ENCODE results near the gene USP11.
"Not testable (repeated sequence)": the region's sequence is repeated elsewhere in the genome, so short reads cannot be mapped to it uniquely, and the experiment has no call there.

Gene USP11

DNA sequence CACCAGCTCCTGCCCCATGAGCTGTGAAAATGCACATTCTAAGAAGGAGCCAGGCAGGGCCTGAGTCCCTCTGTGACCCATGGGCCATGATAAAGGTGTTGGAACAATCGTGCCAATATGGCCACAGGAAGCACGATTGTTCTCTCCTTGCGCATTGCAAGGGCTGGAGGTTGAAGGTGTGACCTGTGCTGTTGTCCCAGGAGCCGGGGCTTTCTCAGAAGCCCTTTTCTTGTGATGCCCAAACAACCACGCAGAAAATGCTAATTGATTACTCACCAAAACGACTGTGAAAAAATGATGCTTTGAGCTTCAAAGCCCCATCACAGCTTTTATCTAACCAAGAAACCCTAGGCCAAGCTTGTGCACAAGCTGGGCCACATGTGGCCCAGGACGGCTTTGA lies 33.8 kb downstream of the USP11 start:
- no peak overlapping the region for H3K9ac ChIP-seq (ENCODE audit: low read length in 5 of 5)
- no peaks in the 10 kb centered on the region for H3K36me3 ChIP-seq (ENCODE audit: control insufficient read depth in 5 of 5, insufficient read depth in 5 of 5, low read length in 5 of 5)
- peaks cover 0 to 14% (median 9%) of the 10 kb centered on the region in 5 donors for H3K27me3 ChIP-seq (ENCODE audit: control insufficient read depth in 5 of 5, insufficient read depth in 4 of 5, low read length in 5 of 5)
- H3K4me1 ChIP-seq (ENCODE audit: control insufficient read depth in 5 of 5, insufficient read depth in 5 of 5, low read length in 5 of 5): no peaks in the 10 kb centered on the region
- H3K4me3 ChIP-seq (ENCODE audit: low read depth in 1 of 5, low read length in 5 of 5): no peak overlapping the region
- no peak overlapping the region for H3K27ac ChIP-seq (ENCODE audit: low read depth, low read length)
- no peaks in the 10 kb centered on the region for H3K9me3 ChIP-seq (ENCODE audit: control insufficient read depth in 5 of 5, low read length in 5 of 5)

DNA sequence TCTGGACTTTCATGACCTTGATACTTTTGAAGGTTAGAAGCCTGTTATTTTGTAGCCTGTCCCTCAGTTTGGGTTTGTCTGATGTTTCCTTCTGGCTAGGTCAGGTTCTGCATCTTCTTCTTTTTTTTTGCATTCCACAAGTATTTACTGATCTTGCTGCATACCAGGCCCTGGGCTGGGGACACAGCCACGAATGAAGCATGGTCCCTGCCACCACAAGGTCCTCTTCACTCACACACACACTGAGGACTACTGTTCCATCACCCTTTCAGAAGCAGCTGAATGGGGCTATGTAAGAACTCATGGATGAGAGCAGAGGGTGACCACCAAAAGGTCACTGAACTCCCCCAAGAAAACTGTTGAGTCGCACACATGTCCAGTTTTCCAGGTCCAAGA lies 39.2 kb downstream of the USP11 start:
- H3K27me3 ChIP-seq (ENCODE audit: control insufficient read depth in 5 of 5, insufficient read depth in 4 of 5, low read length in 5 of 5): peaks cover 0 to 6% (median 4%) of the 10 kb centered on the region in 5 donors
- no peaks in the 10 kb centered on the region for H3K9me3 ChIP-seq (ENCODE audit: control insufficient read depth in 5 of 5, low read length in 5 of 5)
- no peaks in the 10 kb centered on the region for H3K4me1 ChIP-seq (ENCODE audit: control insufficient read depth in 5 of 5, insufficient read depth in 5 of 5, low read length in 5 of 5)
- no peaks in the 10 kb centered on the region for H3K36me3 ChIP-seq (ENCODE audit: control insufficient read depth in 5 of 5, insufficient read depth in 5 of 5, low read length in 5 of 5)
- H3K9ac ChIP-seq (ENCODE audit: low read length in 5 of 5): no peak overlapping the region
- H3K27ac ChIP-seq (ENCODE audit: low read depth, low read length): no peak overlapping the region
- no peak overlapping the region for H3K4me3 ChIP-seq (ENCODE audit: low read depth in 1 of 5, low read length in 5 of 5)

DNA sequence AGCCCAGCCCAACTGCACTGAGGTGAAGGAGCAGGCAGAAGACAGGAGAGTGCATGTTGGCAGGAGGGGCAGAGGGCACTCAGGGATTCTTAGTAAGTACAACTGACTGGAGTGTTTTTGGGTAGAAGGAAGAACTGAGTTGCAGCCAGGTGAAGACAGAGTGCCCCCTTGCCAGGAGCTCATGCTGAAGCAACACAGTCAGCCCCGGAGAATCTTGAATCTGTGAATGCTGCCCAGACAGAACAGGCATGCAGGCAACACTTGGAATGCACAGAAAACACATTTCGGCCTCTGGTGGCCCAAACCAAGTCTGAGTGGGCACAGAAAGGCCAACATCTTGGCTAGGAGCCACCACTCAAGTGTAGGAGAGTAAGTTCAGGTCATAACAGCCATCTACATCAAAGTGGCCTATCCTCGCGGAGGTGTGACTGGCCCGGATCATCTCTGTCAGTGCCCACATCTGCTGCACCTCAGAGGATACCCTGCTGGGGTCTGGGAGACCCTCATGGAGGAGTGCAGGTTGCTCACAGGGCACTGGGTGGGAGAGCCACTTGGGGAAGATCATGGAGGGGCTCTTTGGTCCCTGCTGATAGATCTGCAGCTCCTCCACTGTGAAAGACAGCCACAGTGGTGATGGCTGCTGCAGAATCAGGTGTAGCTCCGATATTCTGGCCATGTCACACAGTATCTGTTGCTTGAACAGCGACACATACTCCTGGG lies 40.4 kb downstream of the USP11 start:
- no peaks in the 10 kb centered on the region for H3K9me3 ChIP-seq (ENCODE audit: control insufficient read depth in 5 of 5, low read length in 5 of 5)
- H3K27me3 ChIP-seq (ENCODE audit: control insufficient read depth in 5 of 5, insufficient read depth in 4 of 5, low read length in 5 of 5): peaks cover 0 to 6% (median 4%) of the 10 kb centered on the region in 5 donors
- H3K27ac ChIP-seq (ENCODE audit: low read depth, low read length): no peak overlapping the region
- H3K36me3 ChIP-seq (ENCODE audit: control insufficient read depth in 5 of 5, insufficient read depth in 5 of 5, low read length in 5 of 5): no peaks in the 10 kb centered on the region
- H3K9ac ChIP-seq (ENCODE audit: low read length in 5 of 5): no peak overlapping the region
- H3K4me3 ChIP-seq (ENCODE audit: low read depth in 1 of 5, low read length in 5 of 5): no peak overlapping the region
- H3K4me1 ChIP-seq (ENCODE audit: control insufficient read depth in 5 of 5, insufficient read depth in 5 of 5, low read length in 5 of 5): no peaks in the 10 kb centered on the region

DNA sequence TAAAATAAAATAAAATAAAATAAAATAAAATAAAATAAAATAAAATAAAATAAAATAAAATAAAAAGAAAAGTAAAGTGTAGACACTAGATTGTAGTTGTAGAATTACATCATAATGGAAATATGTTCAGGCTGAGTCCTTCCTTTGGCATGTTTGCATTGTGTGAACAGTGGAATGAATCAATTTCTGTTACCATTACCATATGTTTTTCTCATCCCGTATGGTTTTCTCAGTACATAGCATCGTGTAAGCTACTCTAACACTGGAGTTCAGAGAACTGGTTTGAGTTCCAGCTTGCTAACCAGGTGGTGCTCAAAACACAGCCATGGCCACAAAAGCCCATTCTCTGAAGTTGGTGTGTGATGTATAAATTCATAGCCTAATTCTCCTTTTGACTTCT lies 45.9 kb downstream of the USP11 start:
- Histone ChIP-seq H3K4me1 (ENCODE audit: control insufficient read depth in 5 of 5, insufficient read depth in 5 of 5, low read length in 5 of 5) (no peaks in the 10 kb centered on the region), H3K27me3 (ENCODE audit: control insufficient read depth in 5 of 5, insufficient read depth in 4 of 5, low read length in 5 of 5) (peaks cover 0 to 17% (median 7%) of the 10 kb centered on the region in 5 donors), H3K9me3 (ENCODE audit: control insufficient read depth in 5 of 5, low read length in 5 of 5) (no peaks in the 10 kb centered on the region), H3K27ac (ENCODE audit: low read depth, low read length) (no peak overlapping the region), H3K9ac (ENCODE audit: low read length in 5 of 5) (no peak overlapping the region), H3K36me3 (ENCODE audit: control insufficient read depth in 5 of 5, insufficient read depth in 5 of 5, low read length in 5 of 5) (no peaks in the 10 kb centered on the region), H3K4me3 (ENCODE audit: low read depth in 1 of 5, low read length in 5 of 5) (no peak overlapping the region)

DNA sequence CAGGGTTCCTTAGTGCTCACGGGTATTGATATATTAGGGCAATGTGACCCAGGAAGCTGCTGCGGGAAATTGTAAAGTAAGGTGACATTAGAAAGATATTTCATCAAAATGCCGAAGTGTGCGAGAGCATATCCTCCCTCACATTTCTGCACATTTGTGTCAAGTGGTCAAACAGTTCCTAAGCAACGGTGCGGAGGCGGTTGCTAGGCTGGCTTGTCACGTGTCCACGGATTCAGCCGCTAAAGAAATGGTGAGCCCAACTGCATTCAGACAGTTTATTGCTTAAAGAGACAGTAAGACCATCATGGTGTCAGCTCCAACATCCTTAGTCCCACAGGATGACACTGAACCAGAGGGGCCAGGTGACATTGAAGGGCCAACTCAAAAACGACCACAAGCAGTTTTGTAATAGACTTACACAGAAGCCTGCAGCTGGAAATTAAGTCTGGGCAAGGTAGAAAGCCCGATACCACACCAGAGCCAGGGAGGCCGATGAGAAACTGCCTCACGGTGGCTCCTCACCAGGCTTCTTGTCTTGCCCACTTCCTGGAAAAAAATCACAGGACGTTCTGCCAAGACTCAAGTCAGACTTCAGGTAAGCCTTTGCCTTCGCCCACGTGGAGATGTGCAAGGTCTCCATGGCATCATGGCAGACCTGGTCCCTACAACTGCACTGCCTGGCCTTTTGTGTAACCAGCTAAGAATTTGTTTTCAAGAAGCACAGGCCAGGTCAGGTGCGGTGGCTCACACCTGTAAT lies 50.4 kb downstream of the USP11 start:
- Histone ChIP-seq H3K36me3 (ENCODE audit: control insufficient read depth in 5 of 5, insufficient read depth in 5 of 5, low read length in 5 of 5) (no peaks in the 10 kb centered on the region), H3K27me3 (ENCODE audit: control insufficient read depth in 5 of 5, insufficient read depth in 4 of 5, low read length in 5 of 5) (peaks cover 0 to 16% (median 11%) of the 10 kb centered on the region in 5 donors), H3K27ac (ENCODE audit: low read depth, low read length) (no peak overlapping the region), H3K4me1 (ENCODE audit: control insufficient read depth in 5 of 5, insufficient read depth in 5 of 5, low read length in 5 of 5) (no peaks in the 10 kb centered on the region), H3K9ac (ENCODE audit: low read length in 5 of 5) (no peak overlapping the region), H3K4me3 (ENCODE audit: low read depth in 1 of 5, low read length in 5 of 5) (no peak overlapping the region), H3K9me3 (ENCODE audit: control insufficient read depth in 5 of 5, low read length in 5 of 5) (peaks cover 0 to 3% (median 0%) of the 10 kb centered on the region in 5 donors)

DNA sequence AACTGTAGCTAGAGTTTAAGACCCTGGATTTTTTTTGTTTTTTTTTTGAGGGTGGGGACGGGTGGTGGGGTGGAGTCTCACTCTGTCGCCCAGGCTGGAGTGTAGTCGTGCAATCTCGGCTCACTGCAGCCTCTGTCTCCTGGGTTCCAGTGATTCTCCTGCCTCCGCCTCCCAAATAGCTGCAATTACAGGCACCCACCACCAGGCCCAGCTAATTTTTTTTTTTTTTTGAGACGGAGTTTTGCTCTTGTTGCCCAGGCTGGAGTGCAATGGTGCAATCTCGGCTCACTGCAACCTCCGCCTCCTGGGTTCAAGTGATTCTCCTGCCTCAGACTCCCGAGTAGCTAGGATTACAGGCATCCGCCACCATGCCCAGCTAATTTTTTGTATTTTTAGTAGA lies 51.8 kb downstream of the USP11 start:
- H3K4me3 ChIP-seq (ENCODE audit: low read depth in 1 of 5, low read length in 5 of 5); H3K9ac ChIP-seq (ENCODE audit: low read length in 5 of 5); H3K36me3 ChIP-seq (ENCODE audit: control insufficient read depth in 5 of 5, insufficient read depth in 5 of 5, low read length in 5 of 5); H3K27ac ChIP-seq (ENCODE audit: low read depth, low read length); H3K4me1 ChIP-seq (ENCODE audit: control insufficient read depth in 5 of 5, insufficient read depth in 5 of 5, low read length in 5 of 5); H3K9me3 ChIP-seq (ENCODE audit: control insufficient read depth in 5 of 5, low read length in 5 of 5): not testable (repeated sequence)
- peaks cover 0 to 11% (median 9%) of the 10 kb centered on the region in 5 donors for H3K27me3 ChIP-seq (ENCODE audit: control insufficient read depth in 5 of 5, insufficient read depth in 4 of 5, low read length in 5 of 5)

DNA sequence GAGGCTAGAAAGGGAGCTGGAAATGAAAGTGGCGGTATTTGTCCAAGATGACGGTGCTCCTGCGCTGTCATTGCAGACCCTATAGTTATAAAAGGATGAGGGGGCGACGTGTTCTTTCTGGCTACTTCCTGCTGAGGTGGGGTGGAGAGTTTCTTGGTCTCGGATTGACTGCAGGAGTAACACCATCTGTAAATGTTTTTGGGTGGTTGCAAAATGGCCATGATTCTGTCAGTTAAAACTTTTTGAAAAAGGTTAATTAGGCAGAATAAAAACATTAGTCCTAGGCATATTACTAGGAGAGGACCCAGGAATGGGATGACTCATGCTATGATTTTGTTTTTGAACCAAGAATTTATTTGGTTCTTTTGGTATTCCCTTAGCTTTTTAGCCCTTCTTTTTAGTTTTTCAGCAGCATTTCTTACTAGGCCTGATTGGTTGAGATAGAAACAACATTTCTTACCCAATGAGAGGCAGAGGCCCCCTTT lies 53.1 kb downstream of the USP11 start:
- no peak overlapping the region for H3K4me3 ChIP-seq (ENCODE audit: low read depth in 1 of 5, low read length in 5 of 5)
- no peak overlapping the region for H3K27ac ChIP-seq (ENCODE audit: low read depth, low read length)
- H3K9me3 ChIP-seq (ENCODE audit: control insufficient read depth in 5 of 5, low read length in 5 of 5): peaks cover 0 to 3% (median 0%) of the 10 kb centered on the region in 5 donors
- H3K36me3 ChIP-seq (ENCODE audit: control insufficient read depth in 5 of 5, insufficient read depth in 5 of 5, low read length in 5 of 5): no peaks in the 10 kb centered on the region
- peaks cover 0 to 11% (median 9%) of the 10 kb centered on the region in 5 donors for H3K27me3 ChIP-seq (ENCODE audit: control insufficient read depth in 5 of 5, insufficient read depth in 4 of 5, low read length in 5 of 5)
- H3K9ac ChIP-seq (ENCODE audit: low read length in 5 of 5): no peak overlapping the region
- no peaks in the 10 kb centered on the region for H3K4me1 ChIP-seq (ENCODE audit: control insufficient read depth in 5 of 5, insufficient read depth in 5 of 5, low read length in 5 of 5)

DNA sequence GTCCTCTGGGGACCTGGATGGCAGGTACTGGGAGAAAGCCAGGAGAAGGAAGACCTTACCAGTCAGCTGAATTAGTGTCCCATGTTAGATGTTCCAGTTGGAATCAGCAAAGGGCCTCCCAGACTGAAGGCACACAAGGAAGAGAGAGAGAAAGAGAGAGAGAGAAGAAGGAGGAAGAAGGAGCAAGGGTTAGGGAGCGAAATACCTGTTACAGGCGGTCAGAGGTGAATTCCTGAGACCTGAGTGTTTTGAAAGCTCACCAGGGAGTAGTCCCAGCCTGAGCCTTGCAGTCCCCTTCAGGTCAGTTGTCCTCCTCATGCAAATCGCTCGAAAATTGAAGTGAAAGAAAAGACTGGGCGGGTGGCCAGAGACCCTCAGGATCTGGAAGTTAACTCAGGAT lies 60.3 kb downstream of the USP11 start:
- Histone ChIP-seq H3K9me3 (ENCODE audit: control insufficient read depth in 5 of 5, low read length in 5 of 5) (peaks cover 3 to 25% (median 12%) of the 10 kb centered on the region in 5 donors), H3K9ac (ENCODE audit: low read length in 5 of 5) (no peak overlapping the region), H3K4me1 (ENCODE audit: control insufficient read depth in 5 of 5, insufficient read depth in 5 of 5, low read length in 5 of 5) (no peaks in the 10 kb centered on the region)

DNA sequence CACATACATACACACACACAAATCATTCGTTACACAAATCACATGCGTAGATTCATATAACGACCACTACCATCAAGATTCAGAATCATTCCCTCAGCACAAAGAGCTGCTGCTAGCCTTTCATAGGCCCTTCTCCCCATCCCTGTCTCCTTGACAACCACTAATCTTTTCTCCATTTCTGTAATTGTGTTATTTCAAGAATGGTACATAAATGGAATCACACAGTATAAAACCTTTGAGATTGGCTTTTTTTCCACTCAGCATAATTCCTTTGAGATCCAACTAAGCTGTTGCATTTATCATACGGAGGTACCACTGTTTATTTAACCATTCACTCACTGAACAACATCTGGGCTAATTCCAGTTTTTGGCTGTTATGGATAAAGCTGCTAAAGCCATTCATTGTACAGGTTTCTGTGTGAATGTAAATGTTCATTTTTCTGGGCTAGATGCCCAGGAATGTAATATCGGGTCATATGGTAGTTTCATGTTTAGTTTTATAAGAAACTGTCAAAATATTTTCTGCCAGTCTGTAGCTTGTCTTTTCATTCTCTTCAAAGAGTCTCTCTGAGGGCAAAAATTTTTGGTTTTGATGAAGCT lies 64.1 kb downstream of the USP11 start:
- H3K9ac ChIP-seq (ENCODE audit: low read length in 5 of 5): no peak overlapping the region
- no peaks in the 10 kb centered on the region for H3K4me1 ChIP-seq (ENCODE audit: control insufficient read depth in 5 of 5, insufficient read depth in 5 of 5, low read length in 5 of 5)
- no peak overlapping the region for H3K4me3 ChIP-seq (ENCODE audit: low read depth in 1 of 5, low read length in 5 of 5)
- H3K27ac ChIP-seq (ENCODE audit: low read depth, low read length): no peak overlapping the region
- peaks cover 3 to 25% (median 12%) of the 10 kb centered on the region in 5 donors for H3K9me3 ChIP-seq (ENCODE audit: control insufficient read depth in 5 of 5, low read length in 5 of 5)
- no peaks in the 10 kb centered on the region for H3K36me3 ChIP-seq (ENCODE audit: control insufficient read depth in 5 of 5, insufficient read depth in 5 of 5, low read length in 5 of 5)
- H3K27me3 ChIP-seq (ENCODE audit: control insufficient read depth in 5 of 5, insufficient read depth in 4 of 5, low read length in 5 of 5): peaks cover 0 to 16% (median 3%) of the 10 kb centered on the region in 5 donors

More for the DNA sequence above, 60.3 kb downstream of the USP11 start:
- peaks cover 0 to 15% (median 3%) of the 10 kb centered on the region in 5 donors for H3K27me3 ChIP-seq (ENCODE audit: control insufficient read depth in 5 of 5, insufficient read depth in 4 of 5, low read length in 5 of 5)
- H3K4me3 ChIP-seq (ENCODE audit: low read depth in 1 of 5, low read length in 5 of 5): no peak overlapping the region
- H3K27ac ChIP-seq (ENCODE audit: low read depth, low read length): no peak overlapping the region
- H3K36me3 ChIP-seq (ENCODE audit: control insufficient read depth in 5 of 5, insufficient read depth in 5 of 5, low read length in 5 of 5): no peaks in the 10 kb centered on the region

DNA sequence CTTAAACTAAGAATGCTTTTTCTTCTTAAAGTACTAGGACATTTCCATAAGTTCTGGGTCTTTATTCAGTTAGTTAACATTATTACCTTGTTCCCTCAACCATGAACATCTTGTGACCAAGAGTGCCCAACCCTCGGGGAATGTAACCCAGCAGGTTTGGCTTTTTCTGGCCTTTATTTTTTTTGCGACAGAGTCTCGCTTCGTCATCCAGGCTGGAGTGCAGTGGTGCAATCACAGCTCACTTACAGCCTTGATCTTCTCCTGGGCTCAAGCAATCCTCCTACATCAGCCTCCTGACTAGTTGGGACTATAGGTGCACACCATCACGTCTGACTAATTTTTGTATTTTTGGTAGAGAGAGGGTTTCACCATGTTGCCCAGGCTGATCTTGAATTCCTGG lies 65.1 kb downstream of the USP11 start:
- no peak overlapping the region for H3K4me3 ChIP-seq (ENCODE audit: low read depth in 1 of 5, low read length in 5 of 5)
- H3K27ac ChIP-seq (ENCODE audit: low read depth, low read length): no peak overlapping the region
- H3K9me3 ChIP-seq (ENCODE audit: control insufficient read depth in 5 of 5, low read length in 5 of 5): peaks cover 3 to 23% (median 12%) of the 10 kb centered on the region in 5 donors
- no peaks in the 10 kb centered on the region for H3K4me1 ChIP-seq (ENCODE audit: control insufficient read depth in 5 of 5, insufficient read depth in 5 of 5, low read length in 5 of 5)
- H3K36me3 ChIP-seq (ENCODE audit: control insufficient read depth in 5 of 5, insufficient read depth in 5 of 5, low read length in 5 of 5): no peaks in the 10 kb centered on the region
- H3K9ac ChIP-seq (ENCODE audit: low read length in 5 of 5): no peak overlapping the region
- peaks cover 0 to 19% (median 5%) of the 10 kb centered on the region in 5 donors for H3K27me3 ChIP-seq (ENCODE audit: control insufficient read depth in 5 of 5, insufficient read depth in 4 of 5, low read length in 5 of 5)
